Measurements from ENCODE around the gene GPR151. TPM values are rescaled to one million over a fixed set of nuclear protein-coding genes. Genes with fewer than 3 reads are reported as not detected.
A peak's percentile ranks its signal among the peaks of the same experiment; 100 is the strongest.

Gene GPR151
- total RNA-seq, 1 experiment from 2014 or later: not detected

- intact Hi-C loops (cut with micrococcal nuclease): no loop called here
Measured at GRCh38 chr5:146474065-146474464, 41.9 kb downstream of the GPR151 start.

GRCh38 chr5:146467760-146468159 is 48.2 kb downstream of the GPR151 start:
- intact Hi-C loops (cut with micrococcal nuclease): no loop called here
- ChIA-PET CTCF (no interaction called here), POLR2A (ENCODE audit: unreplicated experiment) (no interaction called here)

More at GRCh38 chr5:146474065-146474464, 41.9 kb downstream of the GPR151 start:
- H3K79me2 ChIP-seq (ENCODE audit: low read length): peaks cover 23% of the 10 kb centered on the region; the same call in 1 of the 2 replicates
- H3F3A ChIP-seq (ENCODE audit: low read length, unreplicated experiment): no peaks in the 10 kb centered on the region
- no peak overlapping the region for H3K4me2 ChIP-seq (ENCODE audit: low read length)
- CTCF ChIA-PET: no interaction called here
- no peaks in the 10 kb centered on the region for H3K4me1 ChIP-seq (ENCODE audit: insufficient read depth, low read length)
- no peak overlapping the region for H3K27ac ChIP-seq (ENCODE audit: low read length)
- no peak for TF ChIP-seq EZH2phosphoT487 (IDR thresholded peaks at IDR 0.05; ENCODE audit: borderline replicate concordance, low read length)
- TF ChIP-seq CTCF (conservative IDR thresholded peaks at IDR 0.05; ENCODE audit: low read depth, low read length): no peak
- TF ChIP-seq EZH2 (IDR thresholded peaks at IDR 0.05; ENCODE audit: low read length, unreplicated experiment): no peak
- ATAC-seq: no peak; the same call in 1 of the 2 replicates
- no peaks in the 10 kb centered on the region for H3K27me3 ChIP-seq (ENCODE audit: low read length)
- POLR2A ChIA-PET (ENCODE audit: unreplicated experiment): no interaction called here
- no peak for DNase-seq
- peaks cover 20% of the 10 kb centered on the region for H4K20me1 ChIP-seq (ENCODE audit: low read length)
- H3K9me3 ChIP-seq (ENCODE audit: low read length): no peaks in the 10 kb centered on the region
- no peak overlapping the region for H3K9ac ChIP-seq (ENCODE audit: low read length)
- no TSS peak for BruUV-seq (replicated peaks)
- no peak overlapping the region for H3K4me3 ChIP-seq (ENCODE audit: low read length)
- H3K36me3 ChIP-seq (ENCODE audit: low read depth, low read length): peaks cover 88% of the 10 kb centered on the region
- no peak overlapping the region for H2AFZ ChIP-seq (ENCODE audit: low read length)
- no peaks in the 10 kb centered on the region for H3K9me2 ChIP-seq (replicated peaks; ENCODE audit: low read length)

DNA sequence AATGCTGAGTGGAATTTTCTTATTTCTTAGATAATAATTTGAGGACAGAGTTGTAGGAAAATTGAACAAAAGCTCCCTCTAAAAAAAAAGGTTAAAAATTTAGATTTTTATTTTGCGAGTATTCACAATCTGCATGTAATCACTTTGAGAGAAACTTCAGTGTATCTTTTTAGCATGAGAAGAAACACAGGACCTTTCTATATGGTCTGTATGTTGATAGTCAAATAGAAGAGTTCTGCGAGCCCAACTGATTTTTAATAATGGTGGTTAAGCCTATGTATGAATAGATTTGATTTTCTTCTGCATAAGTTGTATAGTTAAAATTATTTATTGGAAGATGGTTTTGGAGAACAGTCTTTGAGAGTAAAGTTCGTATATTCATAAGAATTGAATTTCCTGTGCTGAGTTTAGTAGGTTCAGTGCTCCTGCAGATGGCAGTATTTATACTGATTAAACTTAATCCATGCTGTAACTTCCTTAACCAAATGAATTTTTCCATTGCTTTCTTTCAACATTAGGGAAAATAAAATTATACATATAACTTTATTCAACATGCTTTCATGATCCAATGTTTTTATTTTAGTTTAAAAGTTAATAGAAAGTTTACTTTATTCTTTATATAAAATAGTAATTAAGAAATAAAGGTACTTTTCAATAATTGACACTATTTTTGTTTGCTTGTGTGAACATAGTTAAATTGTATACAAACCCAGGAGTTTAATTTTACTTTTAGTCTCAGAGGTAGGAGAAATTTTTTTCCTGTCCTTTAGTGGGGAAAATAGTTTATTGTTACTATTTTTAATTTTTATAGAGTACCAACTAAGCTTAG is 49.3 kb downstream of the GPR151 start:
- Histone ChIP-seq H3K4me2 (ENCODE audit: low read length) (no peak overlapping the region), H3K79me2 (ENCODE audit: low read length) (peaks cover 71% of the 10 kb centered on the region), H3K4me3 (ENCODE audit: low read length) (no peak overlapping the region), H3K36me3 (ENCODE audit: low read depth, low read length) (peaks cover 80% of the 10 kb centered on the region), H3K9me3 (ENCODE audit: low read length) (no peaks in the 10 kb centered on the region), H3F3A (ENCODE audit: low read length, unreplicated experiment) (peaks cover 7% of the 10 kb centered on the region), H3K27me3 (ENCODE audit: low read length) (no peaks in the 10 kb centered on the region), H3K27ac (ENCODE audit: low read length) (no peak overlapping the region), H3K4me1 (ENCODE audit: insufficient read depth, low read length) (no peaks in the 10 kb centered on the region), H3K9ac (ENCODE audit: low read length) (no peak overlapping the region), H2AFZ (ENCODE audit: low read length) (no peak overlapping the region), H3K9me2 (replicated peaks; ENCODE audit: low read length) (no peaks in the 10 kb centered on the region), H4K20me1 (ENCODE audit: low read length) (peaks cover 62% of the 10 kb centered on the region)
- ChIA-PET CTCF (no interaction called here), POLR2A (ENCODE audit: unreplicated experiment) (no interaction called here)
- TF ChIP-seq EZH2 (IDR thresholded peaks at IDR 0.05; ENCODE audit: low read length, unreplicated experiment) (no peak), CTCF (conservative IDR thresholded peaks at IDR 0.05; ENCODE audit: low read depth, low read length) (peak; percentile 70)
- peak; percentile 84 for ATAC-seq
- no TSS peak for BruUV-seq (replicated peaks)
- intact Hi-C loops (cut with micrococcal nuclease): loop anchor here (1.0 kb wide), 1 partner anchor 62 kb away; no protein-coding TSS in a partner anchor
- peak; percentile 42 for DNase-seq

More at GRCh38 chr5:146467760-146468159, 48.2 kb downstream of the GPR151 start:
- no TSS peak for BruUV-seq (replicated peaks)
- no peak for ATAC-seq
- H3K27me3 ChIP-seq (ENCODE audit: low read length): no peaks in the 10 kb centered on the region
- H3K9ac ChIP-seq (ENCODE audit: low read length): no peak overlapping the region
- no peak overlapping the region for H3K4me2 ChIP-seq (ENCODE audit: low read length)
- H3K9me2 ChIP-seq (replicated peaks; ENCODE audit: low read length): no peaks in the 10 kb centered on the region
- H3K27ac ChIP-seq (ENCODE audit: low read length): no peak overlapping the region
- H3F3A ChIP-seq (ENCODE audit: low read length, unreplicated experiment): peaks cover 7% of the 10 kb centered on the region
- no peak for DNase-seq
- peaks cover 53% of the 10 kb centered on the region for H4K20me1 ChIP-seq (ENCODE audit: low read length)
- peaks cover 61% of the 10 kb centered on the region for H3K79me2 ChIP-seq (ENCODE audit: low read length)
- H3K9me3 ChIP-seq (ENCODE audit: low read length): no peaks in the 10 kb centered on the region
- H3K4me1 ChIP-seq (ENCODE audit: insufficient read depth, low read length): no peaks in the 10 kb centered on the region
- H3K4me3 ChIP-seq (ENCODE audit: low read length): no peak overlapping the region
- H2AFZ ChIP-seq (ENCODE audit: low read length): no peak overlapping the region
- no peak for TF ChIP-seq EZH2 (IDR thresholded peaks at IDR 0.05; ENCODE audit: low read length, unreplicated experiment)
- H3K36me3 ChIP-seq (ENCODE audit: low read depth, low read length): peaks cover 81% of the 10 kb centered on the region

Data from PC-3 (cell line).